Measurements from ENCODE around the gene DPT.
"Not testable (repeated sequence)": the region's sequence is repeated elsewhere in the genome, so short reads cannot be mapped to it uniquely, and the experiment has no call there.

The DPT gene

GRCh38 chr1:168728473-168729404, at the start of gene DPT:
TSS of gene DPT (minus strand) at chr1:168729206. CDS start at chr1:168729174, 32 bp downstream.
- no peaks in the 10 kb centered on the region for H3K27me3 ChIP-seq (ENCODE audit: insufficient read depth, low read length)
- no peak within 1 kb of the TSS for H3K9ac ChIP-seq (ENCODE audit: low read depth, low read length)
- no peak within 1 kb of the TSS for H3K4me3 ChIP-seq (ENCODE audit: low read length)

DNA sequence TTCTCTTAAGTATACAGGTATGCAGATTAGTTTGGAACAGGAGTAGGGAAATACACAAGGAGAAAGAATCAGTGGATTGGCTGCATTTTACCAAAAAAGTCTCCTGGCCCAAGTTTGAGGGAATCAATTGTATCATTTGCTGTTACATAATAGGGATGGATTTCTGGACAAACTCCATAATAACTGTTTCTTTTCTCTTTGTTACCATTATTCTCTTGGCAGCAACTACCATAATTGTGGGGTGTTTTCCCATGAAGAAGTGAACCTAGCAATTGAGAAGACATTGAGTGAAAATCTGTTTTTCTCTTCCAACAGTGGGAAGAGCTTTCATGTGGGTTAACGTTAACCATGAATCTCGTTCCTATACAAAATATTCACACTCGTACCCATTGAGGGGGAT, 46.4 kb upstream of the DPT start:
- H3K4me1 ChIP-seq (ENCODE audit: insufficient read depth, low read length) = no peaks in the 10 kb centered on the region
- no peaks in the 10 kb centered on the region for H3K27me3 ChIP-seq (ENCODE audit: insufficient read depth, low read length)
- no peaks in the 10 kb centered on the region for H3K9me3 ChIP-seq (ENCODE audit: insufficient read depth, low read depth, low read length)
- no peaks in the 10 kb centered on the region for H3K36me3 ChIP-seq (ENCODE audit: insufficient read depth, low read depth, low read length)
- H3K27ac ChIP-seq (ENCODE audit: low read length) = no peak overlapping the region
- no peak overlapping the region for H3K9ac ChIP-seq (ENCODE audit: low read depth, low read length)
- H3K4me3 ChIP-seq (ENCODE audit: low read length) = no peak overlapping the region

More at GRCh38 chr1:168728473-168729404, at the start of gene DPT:
- no peaks in the 10 kb centered on the region for H3K9me3 ChIP-seq (ENCODE audit: insufficient read depth, low read depth, low read length)
- H3K27ac ChIP-seq (ENCODE audit: low read length) = no peak within 1 kb of the TSS
- no peaks in the 10 kb centered on the region for H3K36me3 ChIP-seq (ENCODE audit: insufficient read depth, low read depth, low read length)
- H3K4me1 ChIP-seq (ENCODE audit: insufficient read depth, low read length) = no peaks in the 10 kb centered on the region

DNA sequence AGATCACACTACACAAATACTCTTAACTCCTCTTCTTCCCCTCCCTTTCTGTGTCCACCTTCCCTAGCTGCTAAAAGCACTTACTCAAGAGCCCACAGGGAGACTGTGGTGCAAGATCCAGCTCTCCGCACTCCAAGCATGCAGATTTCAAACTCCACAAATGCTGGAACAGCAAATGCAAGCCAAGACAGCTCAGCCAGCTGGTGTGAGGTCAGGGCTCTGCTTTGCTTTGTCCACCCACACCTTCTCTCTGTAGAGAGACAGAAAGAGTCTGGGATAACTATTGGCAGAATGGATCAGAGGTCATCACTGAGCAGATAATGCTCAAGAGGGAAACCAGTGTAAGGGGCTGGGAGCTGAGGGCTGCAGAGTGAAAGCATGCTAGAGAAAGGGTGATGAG, 45.2 kb upstream of the DPT start:
- H3K27me3 ChIP-seq (ENCODE audit: insufficient read depth, low read length) = no peaks in the 10 kb centered on the region
- H3K4me1 ChIP-seq (ENCODE audit: insufficient read depth, low read length) = no peaks in the 10 kb centered on the region
- H3K4me3 ChIP-seq (ENCODE audit: low read length) = no peak overlapping the region
- no peaks in the 10 kb centered on the region for H3K36me3 ChIP-seq (ENCODE audit: insufficient read depth, low read depth, low read length)
- H3K27ac ChIP-seq (ENCODE audit: low read length) = no peak overlapping the region
- H3K9ac ChIP-seq (ENCODE audit: low read depth, low read length) = no peak overlapping the region
- H3K9me3 ChIP-seq (ENCODE audit: insufficient read depth, low read depth, low read length) = no peaks in the 10 kb centered on the region

DNA sequence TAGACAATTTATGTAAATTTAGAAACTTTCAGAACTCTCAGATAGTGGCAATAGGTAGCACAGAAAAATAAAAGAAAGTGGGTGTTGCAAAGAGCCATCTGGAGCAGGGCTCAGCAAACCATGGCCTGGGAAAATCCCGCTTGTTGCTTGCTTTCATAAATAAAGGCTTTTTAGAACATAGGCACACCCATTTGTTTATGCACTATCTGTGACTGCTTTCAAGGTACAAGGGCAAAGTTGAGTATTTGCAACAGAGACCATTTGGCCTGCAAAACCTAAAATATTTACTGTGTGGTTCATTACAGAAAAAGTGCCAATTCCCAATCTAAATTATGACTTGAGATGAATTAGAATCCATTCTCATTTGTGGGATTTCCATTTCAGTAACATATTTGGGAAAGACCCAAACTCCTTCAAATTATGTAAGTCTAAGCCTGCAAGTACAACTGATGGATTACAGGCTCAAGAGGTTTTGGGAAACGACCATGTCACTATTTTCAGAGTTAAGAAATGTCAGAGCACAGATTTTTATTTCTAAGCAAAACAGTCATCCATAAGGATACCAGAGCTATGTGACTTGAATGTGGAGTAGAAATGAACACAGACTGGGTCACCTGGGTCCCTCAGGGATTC, 43.5 kb upstream of the DPT start:
- H3K9me3 ChIP-seq (ENCODE audit: insufficient read depth, low read depth, low read length) = no peaks in the 10 kb centered on the region
- H3K27ac ChIP-seq (ENCODE audit: low read length) = no peak overlapping the region
- H3K9ac ChIP-seq (ENCODE audit: low read depth, low read length) = no peak overlapping the region
- no peaks in the 10 kb centered on the region for H3K36me3 ChIP-seq (ENCODE audit: insufficient read depth, low read depth, low read length)
- no peaks in the 10 kb centered on the region for H3K4me1 ChIP-seq (ENCODE audit: insufficient read depth, low read length)
- H3K4me3 ChIP-seq (ENCODE audit: low read length) = no peak overlapping the region
- H3K27me3 ChIP-seq (ENCODE audit: insufficient read depth, low read length) = no peaks in the 10 kb centered on the region

DNA sequence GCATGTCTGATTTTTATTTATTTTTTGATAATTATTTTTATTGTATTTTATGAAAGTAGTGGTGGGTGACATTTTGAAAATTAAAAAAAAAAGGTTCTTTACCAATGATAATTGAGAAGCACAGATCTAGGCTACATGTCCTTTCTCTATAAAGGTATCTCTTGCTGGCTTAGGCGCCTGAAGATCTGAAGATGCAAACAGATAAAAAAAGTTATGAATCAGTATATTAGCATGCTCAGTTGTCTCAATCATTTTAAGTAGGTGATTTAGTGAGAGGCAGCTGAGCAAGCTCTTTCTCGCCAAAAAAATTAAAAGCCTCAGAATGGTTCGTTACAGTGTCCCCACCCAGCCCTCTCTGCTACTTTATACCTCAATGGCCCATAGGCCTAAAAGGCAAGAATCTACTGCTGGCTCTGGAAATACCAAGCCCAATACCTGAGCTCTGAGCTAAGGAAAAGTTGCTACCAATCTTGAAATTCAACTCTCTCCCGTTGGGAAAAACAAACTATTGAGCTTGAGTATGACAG, 42.2 kb upstream of the DPT start:
- H3K4me3 ChIP-seq (ENCODE audit: low read length) = no peak overlapping the region
- no peak overlapping the region for H3K9ac ChIP-seq (ENCODE audit: low read depth, low read length)
- no peaks in the 10 kb centered on the region for H3K4me1 ChIP-seq (ENCODE audit: insufficient read depth, low read length)
- no peaks in the 10 kb centered on the region for H3K9me3 ChIP-seq (ENCODE audit: insufficient read depth, low read depth, low read length)
- H3K36me3 ChIP-seq (ENCODE audit: insufficient read depth, low read depth, low read length) = no peaks in the 10 kb centered on the region
- H3K27ac ChIP-seq (ENCODE audit: low read length) = no peak overlapping the region
- H3K27me3 ChIP-seq (ENCODE audit: insufficient read depth, low read length) = no peaks in the 10 kb centered on the region

DNA sequence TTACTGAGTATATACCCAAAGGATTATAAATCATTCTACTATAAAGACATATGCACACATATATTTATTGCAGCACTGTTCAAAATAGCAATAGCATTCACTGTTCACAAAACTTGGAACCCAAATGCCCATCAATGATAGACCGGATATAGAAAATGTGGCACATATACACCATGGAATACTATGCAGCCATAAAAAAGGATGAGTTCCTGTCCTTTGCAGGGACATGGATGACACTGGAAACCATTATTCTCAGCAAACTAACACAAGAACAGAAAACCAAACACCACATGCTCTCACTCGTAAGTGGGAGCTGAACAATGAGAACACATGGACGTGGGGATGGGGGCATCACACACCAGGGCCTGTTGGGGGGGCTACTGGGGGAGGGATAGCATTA, 40.9 kb upstream of the DPT start:
- H3K27me3 ChIP-seq (ENCODE audit: insufficient read depth, low read length); H3K4me1 ChIP-seq (ENCODE audit: insufficient read depth, low read length); H3K36me3 ChIP-seq (ENCODE audit: insufficient read depth, low read depth, low read length); H3K9ac ChIP-seq (ENCODE audit: low read depth, low read length); H3K4me3 ChIP-seq (ENCODE audit: low read length); H3K27ac ChIP-seq (ENCODE audit: low read length); H3K9me3 ChIP-seq (ENCODE audit: insufficient read depth, low read depth, low read length): not testable (repeated sequence)

GRCh38 chr1:168767894-168768584, 39.0 kb upstream of the DPT start:
- H3K9ac ChIP-seq (ENCODE audit: low read depth, low read length) = no peak overlapping the region
- no peaks in the 10 kb centered on the region for H3K4me1 ChIP-seq (ENCODE audit: insufficient read depth, low read length)
- H3K27ac ChIP-seq (ENCODE audit: low read length) = no peak overlapping the region
- H3K9me3 ChIP-seq (ENCODE audit: insufficient read depth, low read depth, low read length) = no peaks in the 10 kb centered on the region
- H3K4me3 ChIP-seq (ENCODE audit: low read length) = no peak overlapping the region
- no peaks in the 10 kb centered on the region for H3K27me3 ChIP-seq (ENCODE audit: insufficient read depth, low read length)
- no peaks in the 10 kb centered on the region for H3K36me3 ChIP-seq (ENCODE audit: insufficient read depth, low read depth, low read length)

GRCh38 chr1:168766568-168766967, 37.6 kb upstream of the DPT start:
- Histone ChIP-seq H3K4me1 (ENCODE audit: insufficient read depth, low read length) (no peaks in the 10 kb centered on the region), H3K9me3 (ENCODE audit: insufficient read depth, low read depth, low read length) (no peaks in the 10 kb centered on the region), H3K27me3 (ENCODE audit: insufficient read depth, low read length) (no peaks in the 10 kb centered on the region), H3K9ac (ENCODE audit: low read depth, low read length) (no peak overlapping the region), H3K27ac (ENCODE audit: low read length) (no peak overlapping the region), H3K4me3 (ENCODE audit: low read length) (no peak overlapping the region), H3K36me3 (ENCODE audit: insufficient read depth, low read depth, low read length) (no peaks in the 10 kb centered on the region)

- Histone ChIP-seq H3K4me1 (ENCODE audit: insufficient read depth, low read length) (no peaks in the 10 kb centered on the region), H3K27ac (ENCODE audit: low read length) (no peak overlapping the region), H3K27me3 (ENCODE audit: insufficient read depth, low read length) (no peaks in the 10 kb centered on the region), H3K36me3 (ENCODE audit: insufficient read depth, low read depth, low read length) (no peaks in the 10 kb centered on the region), H3K9ac (ENCODE audit: low read depth, low read length) (no peak overlapping the region), H3K4me3 (ENCODE audit: low read length) (no peak overlapping the region), H3K9me3 (ENCODE audit: insufficient read depth, low read depth, low read length) (no peaks in the 10 kb centered on the region)
Measured at GRCh38 chr1:168763031-168763430, 34.0 kb upstream of the DPT start.

GRCh38 chr1:168762473-168762872, 33.5 kb upstream of the DPT start:
- no peaks in the 10 kb centered on the region for H3K27me3 ChIP-seq (ENCODE audit: insufficient read depth, low read length)
- H3K4me3 ChIP-seq (ENCODE audit: low read length) = no peak overlapping the region
- H3K9me3 ChIP-seq (ENCODE audit: insufficient read depth, low read depth, low read length) = no peaks in the 10 kb centered on the region
- no peaks in the 10 kb centered on the region for H3K4me1 ChIP-seq (ENCODE audit: insufficient read depth, low read length)
- H3K27ac ChIP-seq (ENCODE audit: low read length) = no peak overlapping the region
- no peaks in the 10 kb centered on the region for H3K36me3 ChIP-seq (ENCODE audit: insufficient read depth, low read depth, low read length)
- H3K9ac ChIP-seq (ENCODE audit: low read depth, low read length) = no peak overlapping the region

DNA sequence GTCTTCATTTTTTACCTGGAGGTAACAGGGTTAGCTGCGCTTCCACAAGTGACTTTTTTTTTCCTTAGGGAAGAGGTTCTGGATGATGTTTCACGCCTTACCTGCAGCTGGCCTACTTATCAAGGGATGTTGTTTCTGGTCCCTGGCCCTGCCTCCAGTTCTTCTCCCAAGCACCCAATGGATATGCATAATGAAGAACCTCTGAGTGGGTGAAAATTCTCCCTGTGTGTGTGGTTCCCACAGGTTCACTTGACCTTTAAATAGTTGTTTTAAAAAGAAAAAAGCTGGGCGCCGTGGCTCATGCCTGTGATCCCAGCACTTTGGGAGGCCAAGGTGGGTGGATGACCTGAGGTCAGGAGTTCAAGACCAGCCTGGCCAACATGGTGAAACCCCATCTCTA, 31.8 kb upstream of the DPT start:
- no peaks in the 10 kb centered on the region for H3K4me1 ChIP-seq (ENCODE audit: insufficient read depth, low read length)
- no peak overlapping the region for H3K9ac ChIP-seq (ENCODE audit: low read depth, low read length)

More for the DNA sequence above, 31.8 kb upstream of the DPT start:
- H3K4me3 ChIP-seq (ENCODE audit: low read length) = no peak overlapping the region
- H3K27me3 ChIP-seq (ENCODE audit: insufficient read depth, low read length) = no peaks in the 10 kb centered on the region
- H3K36me3 ChIP-seq (ENCODE audit: insufficient read depth, low read depth, low read length) = no peaks in the 10 kb centered on the region
- H3K27ac ChIP-seq (ENCODE audit: low read length) = no peak overlapping the region
- no peaks in the 10 kb centered on the region for H3K9me3 ChIP-seq (ENCODE audit: insufficient read depth, low read depth, low read length)

All from iPS-20b (cell line).